Mucosa of descending colon (tissue), 3 donors: ENCODE data around the gene CAST. TPM values are rescaled to one million over a fixed set of nuclear protein-coding genes. Genes with fewer than 3 reads are reported as not detected.

Experiments used
- ATAC-seq: fragments of 200-7000 bp; cut with Tn5 transposase; one replicate; pipeline ENCODE4 v1.9.1; 2020; ENCODE audit warnings: mild to moderate bottlenecking, moderate library complexity
- DNase-seq, 3 donors: peaks; one replicate each; pipeline ENCODE4 v3.0.0-alpha.2; 2020
- H3K36me3 ChIP-seq: fragments of 200-600 bp; one replicate; pipeline ENCODE4 v1.8.0; 2021; ENCODE audit warnings: low read depth, mild to moderate bottlenecking
- H3K4me1 ChIP-seq: fragments of 200-600 bp; one replicate; pipeline ENCODE4 v1.8.0; 2021; ENCODE audit warnings: low read depth, mild to moderate bottlenecking
- H3K4me3 ChIP-seq: fragments of 200-600 bp; one replicate; pipeline ENCODE4 v1.8.0; 2021; ENCODE audit warnings: mild to moderate bottlenecking
- H3K9me3 ChIP-seq: fragments of 200-600 bp; one replicate; pipeline ENCODE4 v1.8.0; 2021; ENCODE audit warnings: mild to moderate bottlenecking
- intact Hi-C, 2 donors: fragments of 100-400 bp; cut with DNase I in 1 of 2; cut with micrococcal nuclease in 1 of 2; formaldehyde crosslinking; loops; one replicate each; pipeline versions ENCODE4 v1.11.0 to v1.11.1; 2022; cut with DNase I, micrococcal nuclease
- total RNA-seq, 3 donors: library from RNA; stranded (reverse); fragmentation: NEBNext Ultra II Directional in 2 of 3; extraction: Animal tissue kit (Norgen Biotek cat#: 25700) in 2 of 3; gene quantifications; one replicate each; pipeline versions ENCODE4 v1.2.1 to v1.2.4, GENCODE V29; 2021 to 2023
- TF ChIP-seq, protein P1 (sequence below): fragments of 200-600 bp; IDR thresholded peaks from one replicate; pipeline ENCODE4 v1.8.0; 2022; ENCODE audit warnings: antibody characterized with exemption, mild to moderate bottlenecking
- donor health status: DM: no; HTN: no; CAD: no; lungs with moderate emphysema.
- donor health status: DM: no; HTN: no; CAD: no.
- donor health status: DM: no; HTN: yes; CAD: no.

Gene CAST
- total RNA-seq, 3 donors from 2014 or later: 348 to 433 (median 372) TPM

- peak; percentile 66 for ATAC-seq
- intact Hi-C loops: no loop called here
- Histone ChIP-seq H3K4me1 (no peaks in the 10 kb centered on the region), H3K9me3 (no peaks in the 10 kb centered on the region), H3K36me3 (peaks cover 8% of the 10 kb centered on the region), H3K4me3 (no peak overlapping the region)
- no peak for DNase-seq
- TF ChIP-seq, protein P1, sequence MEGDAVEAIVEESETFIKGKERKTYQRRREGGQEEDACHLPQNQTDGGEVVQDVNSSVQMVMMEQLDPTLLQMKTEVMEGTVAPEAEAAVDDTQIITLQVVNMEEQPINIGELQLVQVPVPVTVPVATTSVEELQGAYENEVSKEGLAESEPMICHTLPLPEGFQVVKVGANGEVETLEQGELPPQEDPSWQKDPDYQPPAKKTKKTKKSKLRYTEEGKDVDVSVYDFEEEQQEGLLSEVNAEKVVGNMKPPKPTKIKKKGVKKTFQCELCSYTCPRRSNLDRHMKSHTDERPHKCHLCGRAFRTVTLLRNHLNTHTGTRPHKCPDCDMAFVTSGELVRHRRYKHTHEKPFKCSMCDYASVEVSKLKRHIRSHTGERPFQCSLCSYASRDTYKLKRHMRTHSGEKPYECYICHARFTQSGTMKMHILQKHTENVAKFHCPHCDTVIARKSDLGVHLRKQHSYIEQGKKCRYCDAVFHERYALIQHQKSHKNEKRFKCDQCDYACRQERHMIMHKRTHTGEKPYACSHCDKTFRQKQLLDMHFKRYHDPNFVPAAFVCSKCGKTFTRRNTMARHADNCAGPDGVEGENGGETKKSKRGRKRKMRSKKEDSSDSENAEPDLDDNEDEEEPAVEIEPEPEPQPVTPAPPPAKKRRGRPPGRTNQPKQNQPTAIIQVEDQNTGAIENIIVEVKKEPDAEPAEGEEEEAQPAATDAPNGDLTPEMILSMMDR: no peak
Observed at GRCh38 chr5:96733771-96734500, 71.8 kb downstream of the CAST start.

GRCh38 chr5:96734871-96735325, 72.7 kb downstream of the CAST start:
- intact Hi-C loops: no loop called here
- TF ChIP-seq, protein P1: no peak
- H3K4me1 ChIP-seq: no peaks in the 10 kb centered on the region
- no peak overlapping the region for H3K4me3 ChIP-seq
- peaks cover 8% of the 10 kb centered on the region for H3K36me3 ChIP-seq
- ATAC-seq (peak; percentile 14), DNase-seq (no peak)
- no peaks in the 10 kb centered on the region for H3K9me3 ChIP-seq

DNA sequence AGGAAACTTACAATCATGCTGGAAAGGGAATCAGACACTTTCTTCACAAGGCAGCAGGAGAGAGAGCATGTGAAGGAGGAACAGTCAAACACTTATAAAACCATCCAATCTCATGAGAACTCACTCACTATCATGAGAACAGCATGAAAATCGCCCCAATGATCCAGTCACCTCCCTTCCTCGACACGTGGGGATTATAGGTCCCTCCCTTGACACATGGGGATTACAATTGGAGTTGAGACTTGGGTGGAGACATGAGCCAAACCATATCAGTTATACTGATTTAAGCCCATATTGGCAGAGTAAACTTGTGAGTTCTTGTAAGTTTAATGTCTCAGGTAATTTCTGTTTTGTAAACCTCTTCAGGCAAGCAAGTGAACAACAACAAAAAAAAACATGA, 74.8 kb downstream of the CAST start:
- no peaks in the 10 kb centered on the region for H3K36me3 ChIP-seq
- no peaks in the 10 kb centered on the region for H3K4me1 ChIP-seq
- ATAC-seq (no peak), DNase-seq (no peak)
- intact Hi-C loops: no loop called here
- TF ChIP-seq, protein P1: no peak
- no peak overlapping the region for H3K4me3 ChIP-seq
- H3K9me3 ChIP-seq: no peaks in the 10 kb centered on the region

DNA sequence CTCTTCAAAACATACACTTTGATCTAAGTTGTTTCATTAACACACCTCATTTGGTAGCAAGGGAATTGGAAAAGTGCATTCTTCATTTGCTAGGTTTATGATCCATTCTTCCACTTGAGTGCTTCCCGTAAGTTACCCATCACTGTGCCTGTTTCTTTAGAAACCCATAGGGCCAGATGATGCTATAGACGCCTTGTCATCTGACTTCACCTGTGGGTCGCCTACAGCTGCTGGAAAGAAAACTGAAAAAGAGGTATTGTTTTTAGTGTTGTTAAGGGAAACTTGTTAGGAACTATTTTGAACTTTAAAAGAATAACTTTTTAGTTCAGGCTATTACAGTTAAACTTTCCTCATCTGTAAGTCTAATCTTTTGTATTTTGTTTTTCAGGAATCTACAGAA, 78.9 kb downstream of the CAST start:
- TF ChIP-seq, protein P1: no peak
- ATAC-seq: no peak
- H3K9me3 ChIP-seq: no peaks in the 10 kb centered on the region
- no peaks in the 10 kb centered on the region for H3K36me3 ChIP-seq
- intact Hi-C loops: no loop called here
- no peaks in the 10 kb centered on the region for H3K4me1 ChIP-seq
- DNase-seq: no peak
- no peak overlapping the region for H3K4me3 ChIP-seq

DNA sequence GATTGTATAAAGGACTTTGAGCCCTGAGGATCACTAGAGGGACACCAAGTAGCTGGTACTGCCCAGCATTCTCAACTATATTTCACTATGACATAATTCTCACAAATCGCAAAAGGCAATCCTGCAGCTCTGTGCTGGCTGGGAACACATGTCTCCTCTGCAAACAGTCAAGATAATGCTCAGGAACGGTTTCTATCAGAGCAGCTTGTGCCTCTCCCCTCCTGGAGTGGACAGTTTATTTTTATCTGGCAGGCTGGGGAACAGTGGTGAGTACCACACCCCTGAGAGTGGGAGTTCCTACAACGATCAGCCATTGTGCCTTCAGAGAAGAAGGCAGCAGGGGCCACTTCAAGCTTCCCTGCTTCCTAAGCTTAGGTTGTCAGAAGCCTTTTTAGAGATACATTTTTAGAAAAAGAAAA, 79.7 kb downstream of the CAST start:
- DNase-seq (no peak), ATAC-seq (peak; percentile 57)
- intact Hi-C loops: no loop called here
- Histone ChIP-seq H3K4me1 (no peaks in the 10 kb centered on the region), H3K4me3 (no peak overlapping the region), H3K9me3 (no peaks in the 10 kb centered on the region), H3K36me3 (no peaks in the 10 kb centered on the region)
- TF ChIP-seq, protein P1: no peak
